ENCODE measurements around the gene ANKRD13D.
A peak's percentile ranks its signal among the peaks of the same experiment; 100 is the strongest.

The ANKRD13D gene

GRCh38 chr11:67272327-67273259 lies 16.5 kb upstream of the ANKRD13D start:
- H3K27ac ChIP-seq = no peak overlapping the region
- no peak for DNase-seq (ENCODE audit: low read depth, low spot score)

GRCh38 chr11:67273260-67273990 lies 15.7 kb upstream of the ANKRD13D start:
- DNase-seq (ENCODE audit: low read depth, low spot score) = no peak
- peak overlapping the region; percentile 5 for H3K27ac ChIP-seq

- DNase-seq (ENCODE audit: low read depth, low spot score) = no peak
Measured at GRCh38 chr11:67274768-67275605, 14.1 kb upstream of the ANKRD13D start.

GRCh38 chr11:67275606-67276409 lies 13.3 kb upstream of the ANKRD13D start:
- no peak for DNase-seq (ENCODE audit: low read depth, low spot score)
- no peak overlapping the region for H3K27ac ChIP-seq

More at GRCh38 chr11:67274768-67275605, 14.1 kb upstream of the ANKRD13D start:
- H3K27ac ChIP-seq = no peak overlapping the region

GRCh38 chr11:67276781-67277230 lies 12.3 kb upstream of the ANKRD13D start:
- DNase-seq (ENCODE audit: low read depth, low spot score) = no peak
- peak overlapping the region; percentile 72 for H3K27ac ChIP-seq

- peak overlapping the region; percentile 72 for H3K27ac ChIP-seq
- DNase-seq (ENCODE audit: low read depth, low spot score) = no peak
Measured at GRCh38 chr11:67277231-67277961, 11.7 kb upstream of the ANKRD13D start.

- no peak for DNase-seq (ENCODE audit: low read depth, low spot score)
- peak overlapping the region; percentile 72 for H3K27ac ChIP-seq
Measured at GRCh38 chr11:67278135-67278938, 10.8 kb upstream of the ANKRD13D start.

- H3K27ac ChIP-seq = no peak overlapping the region
- DNase-seq (ENCODE audit: low read depth, low spot score) = no peak
Measured at GRCh38 chr11:67278939-67279588, 10.0 kb upstream of the ANKRD13D start.

- DNase-seq (ENCODE audit: low read depth, low spot score) = no peak
- H3K27ac ChIP-seq = no peak overlapping the region
Measured at GRCh38 chr11:67279589-67280340, 9.3 kb upstream of the ANKRD13D start.

GRCh38 chr11:67280341-67280787 lies 8.7 kb upstream of the ANKRD13D start:
- H3K27ac ChIP-seq = no peak overlapping the region
- no peak for DNase-seq (ENCODE audit: low read depth, low spot score)

GRCh38 chr11:67280788-67281551 lies 8.1 kb upstream of the ANKRD13D start:
- no peak for DNase-seq (ENCODE audit: low read depth, low spot score)
- no peak overlapping the region for H3K27ac ChIP-seq

- no peak for DNase-seq (ENCODE audit: low read depth, low spot score)
- H3K27ac ChIP-seq = no peak overlapping the region
Measured at GRCh38 chr11:67281552-67282150, 7.5 kb upstream of the ANKRD13D start.

GRCh38 chr11:67282155-67282875 lies 6.8 kb upstream of the ANKRD13D start:
- no peak overlapping the region for H3K27ac ChIP-seq
- DNase-seq (ENCODE audit: low read depth, low spot score) = no peak

- DNase-seq (ENCODE audit: low read depth, low spot score) = no peak
- H3K27ac ChIP-seq = no peak overlapping the region
Measured at GRCh38 chr11:67282876-67283371, 6.2 kb upstream of the ANKRD13D start.

- DNase-seq (ENCODE audit: low read depth, low spot score) = no peak
- H3K27ac ChIP-seq = no peak overlapping the region
Measured at GRCh38 chr11:67283481-67283963, 5.6 kb upstream of the ANKRD13D start.

Measured in epithelial cell of prostate (primary cell).